Muscle layer of duodenum (tissue), 2 donors: Measurements from ENCODE around the gene KTN1.

ENCODE experiments used
- H3K27ac ChIP-seq: one replicate; pipeline ENCODE4 v1.7.0; 2013; ENCODE audit warnings: mild to moderate bottlenecking, low read length
- H3K27me3 ChIP-seq: one replicate; pipeline ENCODE4 v1.7.0; 2013; ENCODE audit warnings: low read depth, mild to moderate bottlenecking, control low read depth, low read length
- H3K36me3 ChIP-seq, 2 donors: one replicate each; pipeline ENCODE4 v1.7.0; 2013; ENCODE audit warnings: low read length in 2 of 2, control low read depth in 1 of 2, mild to moderate bottlenecking in 1 of 2; ENCODE audit not compliant: insufficient read depth in 2 of 2, control insufficient read depth in 1 of 2
- H3K4me1 ChIP-seq, 2 donors: one replicate each; pipeline ENCODE4 v1.7.0; 2013; ENCODE audit warnings: low read length in 2 of 2, mild to moderate bottlenecking in 2 of 2, control low read depth in 1 of 2, moderate library complexity in 1 of 2; ENCODE audit not compliant: insufficient read depth in 2 of 2, control insufficient read depth in 1 of 2
- H3K4me3 ChIP-seq, 2 donors: one replicate each; pipeline ENCODE4 v1.7.0; 2013; ENCODE audit warnings: low read length in 2 of 2, low read depth in 1 of 2, mild to moderate bottlenecking in 1 of 2
- H3K9me3 ChIP-seq, 2 donors: one replicate each; pipeline ENCODE4 v1.7.0; 2013; ENCODE audit warnings: low read length in 2 of 2, control low read depth in 1 of 2, mild to moderate bottlenecking in 1 of 2; ENCODE audit not compliant: control insufficient read depth in 1 of 2
- donor health status: healthy.

Gene KTN1

GRCh38 chr14:55705651-55706364, 125.8 kb downstream of the KTN1 start:
- H3K36me3 ChIP-seq = peaks cover 0 to 8% of the 10 kb centered on the region in 2 donors
- no peaks in the 10 kb centered on the region for H3K4me1 ChIP-seq
- H3K9me3 ChIP-seq = no peaks in the 10 kb centered on the region
- H3K27me3 ChIP-seq = no peaks in the 10 kb centered on the region
- no peak overlapping the region for H3K4me3 ChIP-seq
- H3K27ac ChIP-seq = no peak overlapping the region

- Histone ChIP-seq H3K27ac (no peak overlapping the region), H3K27me3 (no peaks in the 10 kb centered on the region), H3K4me3 (no peak overlapping the region), H3K36me3 (peaks cover 0 to 3% of the 10 kb centered on the region in 2 donors), H3K4me1 (no peaks in the 10 kb centered on the region), H3K9me3 (no peaks in the 10 kb centered on the region)
Observed at GRCh38 chr14:55706365-55706684, 126.3 kb downstream of the KTN1 start.

- Histone ChIP-seq H3K4me3 (no peak overlapping the region), H3K27me3 (no peaks in the 10 kb centered on the region), H3K36me3 (no peaks in the 10 kb centered on the region), H3K4me1 (no peaks in the 10 kb centered on the region), H3K9me3 (peaks cover 0 to 1% of the 10 kb centered on the region in 2 donors), H3K27ac (no peak overlapping the region)
Observed at GRCh38 chr14:55706893-55707292, 126.9 kb downstream of the KTN1 start.

GRCh38 chr14:55707365-55707804, 127.4 kb downstream of the KTN1 start:
- Histone ChIP-seq H3K9me3 (peaks cover 0 to 3% of the 10 kb centered on the region in 2 donors), H3K27me3 (no peaks in the 10 kb centered on the region), H3K4me1 (no peaks in the 10 kb centered on the region), H3K27ac (no peak overlapping the region), H3K4me3 (no peak overlapping the region), H3K36me3 (no peaks in the 10 kb centered on the region)

GRCh38 chr14:55710506-55711041, 130.6 kb downstream of the KTN1 start:
- H3K27ac ChIP-seq = no peak overlapping the region
- H3K27me3 ChIP-seq = no peaks in the 10 kb centered on the region
- H3K36me3 ChIP-seq = no peaks in the 10 kb centered on the region
- no peaks in the 10 kb centered on the region for H3K4me1 ChIP-seq
- H3K4me3 ChIP-seq = no peak overlapping the region
- peaks cover 0 to 3% of the 10 kb centered on the region in 2 donors for H3K9me3 ChIP-seq

GRCh38 chr14:55711175-55711811, 131.3 kb downstream of the KTN1 start:
- H3K4me3 ChIP-seq = no peak overlapping the region
- H3K4me1 ChIP-seq = no peaks in the 10 kb centered on the region
- no peaks in the 10 kb centered on the region for H3K36me3 ChIP-seq
- H3K27ac ChIP-seq = no peak overlapping the region
- peaks cover 0 to 3% of the 10 kb centered on the region in 2 donors for H3K9me3 ChIP-seq
- no peaks in the 10 kb centered on the region for H3K27me3 ChIP-seq

GRCh38 chr14:55712491-55712890, 132.5 kb downstream of the KTN1 start:
- H3K27ac ChIP-seq = no peak overlapping the region
- no peaks in the 10 kb centered on the region for H3K4me1 ChIP-seq
- H3K27me3 ChIP-seq = no peaks in the 10 kb centered on the region
- no peak overlapping the region for H3K4me3 ChIP-seq
- peaks cover 0 to 3% of the 10 kb centered on the region in 2 donors for H3K9me3 ChIP-seq
- H3K36me3 ChIP-seq = no peaks in the 10 kb centered on the region

- no peak overlapping the region for H3K27ac ChIP-seq
- H3K36me3 ChIP-seq = no peaks in the 10 kb centered on the region
- H3K9me3 ChIP-seq = peaks cover 0 to 3% of the 10 kb centered on the region in 2 donors
- no peaks in the 10 kb centered on the region for H3K4me1 ChIP-seq
- no peak overlapping the region for H3K4me3 ChIP-seq
- H3K27me3 ChIP-seq = no peaks in the 10 kb centered on the region
Observed at GRCh38 chr14:55713486-55713885, 133.5 kb downstream of the KTN1 start.

GRCh38 chr14:55715889-55716288, 135.9 kb downstream of the KTN1 start:
- peaks cover 0 to 3% of the 10 kb centered on the region in 2 donors for H3K9me3 ChIP-seq
- no peaks in the 10 kb centered on the region for H3K36me3 ChIP-seq
- no peaks in the 10 kb centered on the region for H3K27me3 ChIP-seq
- H3K27ac ChIP-seq = no peak overlapping the region
- H3K4me1 ChIP-seq = no peaks in the 10 kb centered on the region
- no peak overlapping the region for H3K4me3 ChIP-seq

GRCh38 chr14:55717621-55718020, 137.6 kb downstream of the KTN1 start:
- Histone ChIP-seq H3K9me3 (no peaks in the 10 kb centered on the region), H3K4me3 (no peak overlapping the region), H3K27ac (no peak overlapping the region), H3K36me3 (no peaks in the 10 kb centered on the region), H3K4me1 (no peaks in the 10 kb centered on the region), H3K27me3 (no peaks in the 10 kb centered on the region)

GRCh38 chr14:55718551-55718950, 138.5 kb downstream of the KTN1 start:
- no peaks in the 10 kb centered on the region for H3K36me3 ChIP-seq
- H3K27me3 ChIP-seq = no peaks in the 10 kb centered on the region
- H3K4me3 ChIP-seq = no peak overlapping the region
- no peaks in the 10 kb centered on the region for H3K4me1 ChIP-seq
- no peaks in the 10 kb centered on the region for H3K9me3 ChIP-seq
- H3K27ac ChIP-seq = no peak overlapping the region
